Caco-2 (cell line): Measurements from ENCODE around the gene BMP8A. TPM values are rescaled to one million over a fixed set of nuclear protein-coding genes. Genes with fewer than 3 reads are reported as not detected.

Source experiments
- BruUV-seq: library from RNA; stranded (reverse); fragments of 400-500 nt; replicated peaks from 2 replicates; lab custom pipeline; 2021; lab: Mats Ljungman, UMichigan
- CTCF ChIA-PET: fragments of 300-600 bp; sonication (Branson Sonifier 250); formaldehyde crosslinking; loops from one replicate; lab custom pipeline; 2022; ENCODE audit warnings: antibody characterized with exemption; lab: Charles Lee
- POLR2A ChIA-PET: fragments of 300-600 bp; sonication (Branson Sonifier 250); formaldehyde crosslinking; loops from one replicate; lab custom pipeline; 2022; ENCODE audit warnings: antibody characterized with exemption; lab: Charles Lee
- DNase-seq, 2 experiments: peaks; one replicate each; pipeline versions ENCODE4 v3.0.0 to v3.0.0-alpha.2; 2020 to 2022
- H3K27me3 ChIP-seq: replicated peaks from 2 replicates; pipeline ENCODE4 v1.6.0; 2011; ENCODE audit warnings: low read length; ENCODE audit not compliant: control insufficient read depth, insufficient read depth
- H3K36me3 ChIP-seq: 2 replicates; pipeline ENCODE4 v1.5.1; 2011; ENCODE audit warnings: low read length; ENCODE audit not compliant: control insufficient read depth, insufficient read depth
- H3K4me1 ChIP-seq: fragments of 250-450 bp; sonication (Bioruptor Pico); 2 replicates; pipeline ENCODE4 v1.5.1; 2020; ENCODE audit warnings: mild to moderate bottlenecking
- H3K4me3 ChIP-seq: 2 replicates; pipeline ENCODE4 v1.5.1; 2011; ENCODE audit warnings: low read depth, mild to moderate bottlenecking, control low read depth, low read length
- H3K9me3 ChIP-seq: fragments of 250-450 bp; sonication (Bioruptor Pico); 2 replicates; pipeline ENCODE4 v1.5.1; 2020; ENCODE audit warnings: mild to moderate bottlenecking, moderate library complexity
- H3K27ac Mint-ChIP-seq: one replicate; pipeline ENCODE4 v1.8.0; 2022; ENCODE audit warnings: mixed read lengths; ENCODE audit not compliant: unreplicated experiment
- H3K27me3 Mint-ChIP-seq: one replicate; pipeline ENCODE4 v1.8.0; 2022; ENCODE audit warnings: mixed read lengths; ENCODE audit not compliant: insufficient read depth, unreplicated experiment
- H3K36me3 Mint-ChIP-seq: one replicate; pipeline ENCODE4 v1.8.0; 2022; ENCODE audit warnings: mild to moderate bottlenecking, mixed read lengths; ENCODE audit not compliant: insufficient read depth, unreplicated experiment
- H3K4me1 Mint-ChIP-seq: one replicate; pipeline ENCODE4 v1.8.0; 2022; ENCODE audit warnings: low read depth, mixed read lengths; ENCODE audit not compliant: unreplicated experiment
- H3K4me3 Mint-ChIP-seq: one replicate; pipeline ENCODE4 v1.8.0; 2022; ENCODE audit warnings: mild to moderate bottlenecking, moderate library complexity, mixed read lengths; ENCODE audit not compliant: unreplicated experiment
- H3K9me3 Mint-ChIP-seq: one replicate; pipeline ENCODE4 v1.8.0; 2022; ENCODE audit warnings: mixed read lengths; ENCODE audit not compliant: unreplicated experiment
- intact Hi-C: fragments of 100-400 bp; cut with micrococcal nuclease; formaldehyde crosslinking; loops from one replicate; pipeline ENCODE4 v1.10.0; 2022; ENCODE audit not compliant: unreplicated experiment
- total RNA-seq: library from RNA; stranded (reverse); gene quantifications from 2 replicates; pipeline ENCODE4 v1.2.3, GENCODE V29; 2022
- TF ChIP-seq, protein P1 (sequence below), 2 experiments: fragments of 200-600 bp in 1 of 2; IDR thresholded peaks; 1 replicate in 1 of 2; 2 replicates in 1 of 2; pipeline versions ENCODE4 v1.5.1 to v1.8.0; 2011 to 2022; ENCODE audit warnings: antibody characterized with exemption in 1 of 2, control low read depth in 1 of 2, inconsistent platforms in 1 of 2, low read depth in 1 of 2, low read length in 1 of 2, mild to moderate bottlenecking in 1 of 2, moderate library complexity in 1 of 2; ENCODE audit not compliant: insufficient read depth in 1 of 2, severe bottlenecking in 1 of 2, unreplicated experiment in 1 of 2

The BMP8A gene
- total RNA-seq, 1 experiment from 2014 or later, result 3.2 TPM

DNA sequence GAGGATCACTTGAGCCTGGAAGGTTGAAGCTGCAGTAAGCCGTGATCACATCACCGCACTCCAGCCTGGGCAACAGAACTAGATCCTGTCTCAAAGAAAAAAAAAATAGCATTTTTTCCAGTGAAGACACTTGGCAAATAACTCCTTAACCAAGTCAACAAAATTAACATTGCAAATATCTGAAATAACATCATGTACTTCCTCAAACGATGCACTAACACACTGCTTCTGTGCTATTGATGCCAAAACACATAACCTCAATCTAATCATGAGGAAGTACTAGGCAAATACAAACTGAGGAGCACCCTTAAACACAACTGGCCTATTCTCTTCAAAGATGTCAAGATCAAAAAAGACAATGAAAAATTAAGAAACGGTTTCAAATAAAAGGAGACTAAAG lies 52.9 kb downstream of the BMP8A start:
- BruUV-seq, result no TSS peak
- no peak for DNase-seq
- Histone ChIP-seq H3K27me3 (no peaks in the 10 kb centered on the region), H3K4me1 (no peaks in the 10 kb centered on the region), H3K36me3 (no peaks in the 10 kb centered on the region), H3K9me3 (no peaks in the 10 kb centered on the region), H3K4me3 (no peak overlapping the region)
- Mint-ChIP-seq H3K36me3 (no peaks in the 10 kb centered on the region), H3K27me3 (no peaks in the 10 kb centered on the region), H3K4me3 (no peak overlapping the region), H3K27ac (no peak overlapping the region), H3K4me1 (no peaks in the 10 kb centered on the region), H3K9me3 (no peaks in the 10 kb centered on the region)
- CTCF ChIA-PET, result no interaction called here
- POLR2A ChIA-PET, result no interaction called here
- TF ChIP-seq, protein P1, sequence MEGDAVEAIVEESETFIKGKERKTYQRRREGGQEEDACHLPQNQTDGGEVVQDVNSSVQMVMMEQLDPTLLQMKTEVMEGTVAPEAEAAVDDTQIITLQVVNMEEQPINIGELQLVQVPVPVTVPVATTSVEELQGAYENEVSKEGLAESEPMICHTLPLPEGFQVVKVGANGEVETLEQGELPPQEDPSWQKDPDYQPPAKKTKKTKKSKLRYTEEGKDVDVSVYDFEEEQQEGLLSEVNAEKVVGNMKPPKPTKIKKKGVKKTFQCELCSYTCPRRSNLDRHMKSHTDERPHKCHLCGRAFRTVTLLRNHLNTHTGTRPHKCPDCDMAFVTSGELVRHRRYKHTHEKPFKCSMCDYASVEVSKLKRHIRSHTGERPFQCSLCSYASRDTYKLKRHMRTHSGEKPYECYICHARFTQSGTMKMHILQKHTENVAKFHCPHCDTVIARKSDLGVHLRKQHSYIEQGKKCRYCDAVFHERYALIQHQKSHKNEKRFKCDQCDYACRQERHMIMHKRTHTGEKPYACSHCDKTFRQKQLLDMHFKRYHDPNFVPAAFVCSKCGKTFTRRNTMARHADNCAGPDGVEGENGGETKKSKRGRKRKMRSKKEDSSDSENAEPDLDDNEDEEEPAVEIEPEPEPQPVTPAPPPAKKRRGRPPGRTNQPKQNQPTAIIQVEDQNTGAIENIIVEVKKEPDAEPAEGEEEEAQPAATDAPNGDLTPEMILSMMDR (IDR thresholded peaks at IDR 0.05; ENCODE audit: insufficient read depth in 1 of 2, low read depth in 1 of 2, low read length in 1 of 2, severe bottlenecking in 1 of 2, unreplicated experiment in 1 of 2), result no peak
- intact Hi-C loops, result no loop called here

- no peak overlapping the region for H3K27ac Mint-ChIP-seq
- no peaks in the 10 kb centered on the region for H3K4me1 Mint-ChIP-seq
- no TSS peak for BruUV-seq
- intact Hi-C loops, result no loop called here
- H3K27me3 Mint-ChIP-seq, result no peaks in the 10 kb centered on the region
- no peak for DNase-seq
- no peaks in the 10 kb centered on the region for H3K36me3 ChIP-seq
- H3K4me3 Mint-ChIP-seq, result no peak overlapping the region
- H3K4me3 ChIP-seq, result no peak overlapping the region
- H3K27me3 ChIP-seq, result no peaks in the 10 kb centered on the region
- no peaks in the 10 kb centered on the region for H3K4me1 ChIP-seq
- POLR2A ChIA-PET, result no interaction called here
- CTCF ChIA-PET, result no interaction called here
- TF ChIP-seq, protein P1 (IDR thresholded peaks at IDR 0.05; ENCODE audit: insufficient read depth in 1 of 2, low read depth in 1 of 2, low read length in 1 of 2, severe bottlenecking in 1 of 2, unreplicated experiment in 1 of 2), result no peak
- H3K36me3 Mint-ChIP-seq, result no peaks in the 10 kb centered on the region
- no peaks in the 10 kb centered on the region for H3K9me3 Mint-ChIP-seq
- no peaks in the 10 kb centered on the region for H3K9me3 ChIP-seq
Measured at GRCh38 chr1:39545531-39545930, 54.1 kb downstream of the BMP8A start.

- Histone ChIP-seq H3K27me3 (no peaks in the 10 kb centered on the region), H3K9me3 (no peaks in the 10 kb centered on the region), H3K4me1 (no peaks in the 10 kb centered on the region), H3K36me3 (no peaks in the 10 kb centered on the region), H3K4me3 (no peak overlapping the region)
- H3K27me3 Mint-ChIP-seq, result no peaks in the 10 kb centered on the region
- no peaks in the 10 kb centered on the region for H3K9me3 Mint-ChIP-seq
- ChIA-PET POLR2A (no interaction called here), CTCF (no interaction called here)
- DNase-seq, result no peak
- peaks cover 19% of the 10 kb centered on the region for H3K36me3 Mint-ChIP-seq
- TF ChIP-seq, protein P1 (IDR thresholded peaks at IDR 0.05; ENCODE audit: insufficient read depth in 1 of 2, low read depth in 1 of 2, low read length in 1 of 2, severe bottlenecking in 1 of 2, unreplicated experiment in 1 of 2), result no peak
- H3K27ac Mint-ChIP-seq, result no peak overlapping the region
- no TSS peak for BruUV-seq
- no peaks in the 10 kb centered on the region for H3K4me1 Mint-ChIP-seq
- intact Hi-C loops, result no loop called here
- no peak overlapping the region for H3K4me3 Mint-ChIP-seq
Measured at GRCh38 chr1:39554277-39554676, 62.8 kb downstream of the BMP8A start.
